GM19468 (cell line): ENCODE data around the gene FAM120C.

Experiments used
- ATAC-seq: cut with Tn5 transposase; IDR thresholded peaks from one replicate; pipeline ENCODE4 v1.9.1; 2021; ENCODE audit warnings: mild to moderate bottlenecking, moderate library complexity, moderate number of reproducible peaks; ENCODE audit not compliant: unreplicated experiment; ENCODE audit errors: extremely low read depth

Gene FAM120C, protein sequence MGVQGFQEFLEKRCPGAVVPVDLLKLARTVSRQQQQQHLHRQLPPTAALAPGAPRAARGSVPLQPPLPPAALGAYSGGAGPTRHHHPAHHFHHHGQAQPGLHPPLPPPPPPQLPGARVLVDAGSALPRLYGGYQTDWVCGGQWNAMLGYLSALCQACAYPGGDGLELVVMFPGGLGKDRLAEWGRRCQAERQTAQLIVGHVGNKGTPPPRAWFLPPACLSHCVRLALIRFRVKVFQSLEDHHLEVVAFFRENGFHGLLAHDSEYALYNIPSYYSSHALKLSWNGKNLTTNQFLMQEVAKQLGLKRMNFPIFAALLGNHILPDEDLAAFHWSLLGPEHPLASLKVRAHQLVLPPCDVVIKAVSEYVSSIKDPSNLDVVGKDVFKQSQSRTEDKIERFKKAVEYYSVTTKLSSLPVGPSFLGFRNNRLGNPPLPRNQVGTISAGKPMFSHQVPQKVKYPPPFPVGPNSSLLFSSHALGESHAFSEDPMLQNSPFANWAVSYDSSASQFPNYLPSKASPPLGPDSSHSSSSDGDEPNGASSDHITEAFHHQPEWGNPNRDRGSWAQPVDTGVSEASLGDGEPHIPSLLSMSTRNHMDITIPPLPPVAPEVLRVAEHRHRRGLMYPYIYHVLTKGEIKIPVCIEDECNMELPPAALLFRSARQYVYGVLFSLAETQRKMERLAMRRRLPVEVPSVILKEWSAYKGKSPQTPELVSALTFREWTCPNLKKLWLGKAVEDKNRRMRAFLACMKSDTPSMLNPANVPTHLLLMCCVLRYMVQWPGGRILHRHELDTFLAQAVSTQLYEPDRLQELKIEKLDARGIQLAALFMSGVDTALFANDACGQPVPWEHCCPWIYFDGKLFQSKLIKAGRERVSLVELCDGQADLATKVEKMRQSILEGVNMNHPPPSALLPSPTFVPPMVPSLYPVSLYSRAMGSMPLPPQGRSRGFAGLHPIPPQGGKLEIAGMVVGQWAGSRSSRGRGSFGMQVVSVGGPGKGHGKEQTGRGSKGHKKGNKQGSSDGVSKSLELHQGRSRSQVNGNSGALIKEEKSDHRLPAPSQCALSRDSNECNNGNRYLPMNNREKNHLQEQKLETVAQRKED

DNA sequence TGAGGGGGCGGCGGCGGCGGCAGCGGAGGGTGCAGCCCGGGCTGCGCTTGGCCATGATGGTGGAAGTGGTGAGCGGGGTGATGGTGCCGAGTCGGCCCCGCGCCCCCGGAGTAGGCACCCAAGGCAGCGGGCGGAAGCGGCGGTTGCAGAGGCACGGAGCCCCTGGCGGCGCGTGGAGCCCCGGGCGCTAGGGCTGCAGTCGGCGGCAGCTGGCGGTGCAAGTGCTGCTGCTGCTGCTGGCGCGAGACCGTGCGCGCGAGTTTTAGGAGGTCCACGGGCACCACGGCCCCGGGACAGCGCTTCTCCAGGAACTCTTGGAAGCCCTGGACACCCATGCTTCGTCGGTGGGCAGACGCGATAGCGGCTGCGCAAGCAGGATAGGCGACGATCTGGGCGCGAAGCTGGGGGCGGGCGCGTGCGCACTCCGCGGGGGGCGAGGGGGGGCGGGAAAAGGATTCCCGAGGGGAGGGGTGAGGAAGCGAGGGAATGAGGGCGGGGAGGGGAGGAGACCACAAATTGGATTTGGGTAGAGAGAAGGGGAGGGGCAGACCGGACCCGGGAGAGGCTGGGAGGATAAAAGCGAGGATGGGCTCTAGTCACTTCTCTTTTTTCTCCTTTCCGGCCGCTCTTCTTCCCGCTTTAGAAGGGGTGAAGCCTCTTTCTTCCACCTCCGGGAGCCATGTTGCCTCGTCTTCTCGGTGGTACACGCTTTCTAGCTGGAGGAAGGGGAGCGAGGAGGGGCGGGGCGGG lies at the start of gene FAM120C:
TSS of gene FAM120C (minus strand) at position 391 of the 750 bp plus-strand sequence. CDS start at position 335, 56 bp downstream.
- no peak for ATAC-seq

DNA sequence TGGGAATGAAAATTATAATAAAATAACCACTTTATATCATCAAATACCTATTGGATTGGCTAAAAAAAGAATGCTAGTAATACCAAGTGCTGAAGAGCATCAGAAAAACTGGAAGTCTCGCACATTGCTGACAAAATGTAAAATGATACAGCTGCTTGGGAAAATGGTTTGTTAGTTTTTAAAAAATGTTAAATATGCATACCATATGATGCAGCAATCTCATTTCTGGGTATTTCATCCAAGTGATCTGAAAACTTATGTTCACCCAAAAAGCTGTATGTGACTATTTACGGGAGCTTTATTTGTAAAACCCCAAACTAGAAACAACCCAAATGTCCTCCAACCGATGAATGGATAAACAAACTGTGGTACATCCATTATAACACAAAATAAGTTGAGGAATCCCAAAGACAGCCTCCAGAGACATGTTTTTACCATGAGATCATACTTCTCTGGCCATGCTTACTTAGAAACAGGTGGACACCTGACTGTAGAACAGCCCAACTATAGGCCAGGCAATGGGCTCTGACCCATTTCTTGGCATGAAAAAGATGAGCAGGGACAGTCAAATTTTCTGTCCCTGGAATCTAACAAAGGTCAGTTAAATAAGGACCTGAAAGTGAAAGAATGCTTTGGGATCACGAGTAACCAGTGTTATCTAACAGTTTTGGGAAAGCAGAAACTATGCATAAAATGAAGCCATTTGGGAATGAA lies 47.5 kb upstream of the FAM120C start:
- no peak for ATAC-seq

DNA sequence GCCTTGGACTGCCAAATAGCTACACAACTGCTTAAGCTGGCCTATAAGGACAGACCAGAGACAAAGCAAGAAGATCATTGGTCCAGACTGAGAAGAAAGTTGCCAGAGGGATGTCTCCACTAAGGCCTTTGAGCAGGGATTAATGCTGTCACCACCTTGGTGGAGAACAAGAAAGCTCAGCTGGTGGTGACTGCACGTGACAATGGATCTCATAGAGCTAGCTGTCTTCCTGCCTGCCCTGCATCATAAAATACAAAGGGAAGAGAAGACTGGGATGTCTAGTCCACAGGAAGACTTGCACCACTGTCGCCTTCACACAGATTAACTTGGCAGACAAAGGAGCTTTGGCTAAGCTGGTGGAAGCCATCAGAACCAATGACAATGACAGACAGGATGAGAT lies 40.5 kb upstream of the FAM120C start:
- no peak for ATAC-seq

DNA sequence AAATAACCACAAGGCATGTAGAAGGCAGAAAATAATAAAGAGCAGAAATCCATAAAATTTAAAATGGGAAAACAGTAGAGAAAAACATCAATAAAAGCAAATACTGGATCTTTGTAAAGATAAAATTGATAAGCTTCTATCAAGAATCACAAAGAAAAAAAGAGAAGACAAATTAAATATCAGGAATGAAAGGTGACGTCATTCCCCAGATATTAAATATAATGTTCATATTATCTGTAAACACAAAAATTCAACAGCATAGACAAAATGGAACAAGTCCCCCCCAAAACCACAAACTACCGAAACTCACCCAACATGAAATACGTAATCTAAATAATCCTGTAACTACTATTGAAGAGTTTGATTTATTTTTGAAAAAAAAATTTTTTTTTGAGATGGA lies 30.5 kb upstream of the FAM120C start:
- no peak for ATAC-seq

DNA sequence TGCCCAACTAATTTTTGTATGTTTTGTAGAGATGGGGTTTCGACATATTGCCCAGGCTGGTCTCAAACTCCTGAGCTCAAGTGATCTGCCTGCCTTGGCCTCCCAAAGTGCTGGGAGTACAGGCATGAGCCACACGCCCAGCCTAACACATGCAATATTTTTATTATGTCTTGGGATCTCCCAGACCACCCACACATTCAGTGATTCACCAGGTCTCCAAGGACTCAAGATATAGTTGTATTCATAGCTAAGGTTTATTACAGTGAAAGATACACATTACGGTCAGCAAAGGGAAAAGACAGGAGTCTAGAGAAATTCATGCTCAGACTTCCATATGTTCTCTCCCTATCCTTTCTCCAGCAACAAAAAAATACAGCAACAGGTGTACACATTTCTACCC lies 25.5 kb upstream of the FAM120C start:
- ATAC-seq, result no peak

DNA sequence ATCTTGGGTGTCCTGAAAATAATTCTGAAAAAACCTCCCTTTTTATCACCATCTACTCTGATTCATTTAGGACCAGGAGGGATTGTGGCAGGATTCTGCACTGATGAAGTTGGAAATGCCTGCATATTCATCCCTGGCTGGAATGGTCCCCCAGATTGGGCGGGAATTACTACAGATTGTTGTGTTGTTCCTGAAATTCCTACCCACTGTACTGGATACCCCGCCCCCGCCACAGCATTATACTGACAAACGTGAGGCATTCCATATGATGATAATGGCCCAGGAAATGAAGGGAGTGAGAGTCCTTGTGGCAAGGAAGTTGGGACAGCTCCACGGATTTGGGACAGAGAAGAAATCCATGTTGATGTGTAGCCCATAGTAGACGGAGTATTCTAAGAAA lies 15.2 kb upstream of the FAM120C start:
- ATAC-seq, result no peak

DNA sequence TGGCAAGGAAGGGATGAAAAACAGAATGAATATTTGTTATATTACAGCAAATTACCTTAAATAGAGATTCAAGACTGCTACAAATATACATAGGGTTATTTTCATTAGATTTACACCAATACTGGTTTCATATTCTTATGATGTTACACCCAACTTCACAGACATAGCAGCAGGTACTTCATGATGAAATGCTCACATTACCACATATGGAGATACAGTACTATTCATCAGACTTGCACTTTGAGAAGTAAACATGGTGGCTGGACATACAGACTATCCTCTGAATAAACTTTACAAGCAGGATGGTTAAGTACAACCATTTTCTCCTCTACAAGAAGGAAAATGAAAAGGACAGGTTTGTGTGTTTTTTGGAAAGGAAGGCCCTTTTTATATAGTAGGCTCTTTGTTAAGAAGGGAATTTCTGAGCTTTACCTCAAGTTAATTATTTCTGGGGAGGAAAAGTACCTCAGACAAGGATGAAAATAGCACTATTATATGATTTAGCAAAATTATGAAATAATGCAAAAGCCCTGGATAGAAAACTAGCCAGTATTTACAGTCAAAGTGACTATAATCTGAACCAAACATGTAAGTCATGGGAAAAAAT lies 12.0 kb upstream of the FAM120C start:
- no peak for ATAC-seq

DNA sequence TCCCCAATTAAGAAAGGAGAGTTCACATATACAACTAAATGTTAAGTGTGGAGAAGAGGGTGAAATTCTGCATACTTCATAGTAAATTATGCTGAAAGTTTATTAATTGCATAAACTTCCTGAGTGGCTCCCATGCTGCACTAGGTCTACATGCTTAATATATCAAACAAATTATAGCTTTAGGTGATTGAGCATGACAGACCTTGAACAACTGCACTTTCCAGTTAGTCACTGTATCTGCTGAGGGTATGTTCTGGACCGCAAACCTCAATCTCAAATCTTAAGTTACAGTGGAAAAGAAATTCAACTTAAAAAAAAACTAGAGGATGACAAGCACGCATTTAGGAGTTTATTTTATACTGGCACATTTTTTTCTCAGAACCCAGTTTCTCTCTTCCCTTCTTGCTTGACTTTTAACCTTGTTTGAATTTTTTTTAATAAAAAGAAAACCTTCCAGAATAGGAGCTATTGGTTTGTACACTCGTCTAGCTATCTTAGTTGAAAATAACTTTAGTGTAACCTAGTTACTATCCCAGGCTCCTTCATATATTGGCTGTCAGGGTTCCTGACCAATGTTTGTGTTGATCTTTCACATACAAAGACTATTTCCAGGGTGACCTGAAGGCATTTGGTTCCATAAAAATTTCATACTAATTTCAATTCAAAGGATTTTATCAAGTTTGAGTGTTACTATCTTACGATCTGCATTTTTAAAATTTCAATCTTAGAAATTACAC lies 10.2 kb upstream of the FAM120C start:
- no peak for ATAC-seq

DNA sequence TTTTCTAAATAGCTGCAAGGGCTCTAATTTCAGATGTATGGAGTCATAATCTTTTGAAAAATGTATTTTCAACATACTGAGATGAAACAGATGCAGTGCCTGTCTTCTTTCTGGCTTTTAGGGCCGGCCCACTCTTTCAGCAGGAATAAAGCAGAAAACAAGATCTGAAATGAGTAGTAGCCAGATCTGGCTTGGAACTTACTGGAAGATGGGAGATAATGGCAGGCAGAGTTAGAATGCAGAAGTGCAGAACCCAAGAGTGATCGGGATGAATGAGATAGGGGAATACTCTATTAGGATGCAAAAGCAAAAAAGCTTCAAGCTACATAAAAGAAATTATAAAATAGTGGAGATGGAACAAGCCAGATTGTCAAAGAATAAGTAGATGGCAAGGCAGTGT lies 1.4 kb upstream of the FAM120C start:
- no peak for ATAC-seq

DNA sequence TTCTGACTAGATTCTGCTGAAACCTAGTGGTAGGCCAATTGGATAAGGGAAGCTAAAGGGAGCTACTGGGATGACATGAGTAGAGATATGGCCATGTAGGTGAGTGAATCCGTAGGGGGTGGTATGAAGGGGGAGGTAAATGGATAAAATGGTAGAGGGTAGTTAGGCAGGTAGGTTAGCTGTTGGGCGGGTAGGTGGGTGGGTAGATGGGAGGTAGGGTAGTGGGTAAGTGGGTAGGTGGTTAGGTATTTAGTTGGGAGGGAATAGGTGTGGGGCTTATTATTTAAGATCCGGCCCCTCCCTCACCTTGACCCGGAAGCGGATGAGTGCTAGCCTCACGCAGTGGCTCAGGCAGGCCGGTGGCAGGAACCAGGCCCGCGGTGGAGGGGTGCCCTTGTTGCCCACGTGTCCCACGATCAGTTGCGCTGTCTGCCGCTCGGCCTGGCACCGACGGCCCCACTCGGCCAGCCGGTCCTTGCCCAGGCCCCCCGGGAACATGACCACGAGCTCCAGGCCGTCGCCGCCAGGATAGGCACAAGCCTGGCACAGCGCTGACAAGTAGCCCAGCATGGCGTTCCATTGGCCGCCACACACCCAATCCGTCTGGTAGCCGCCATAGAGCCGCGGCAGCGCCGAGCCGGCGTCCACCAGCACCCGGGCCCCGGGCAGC lies 725 bp downstream of the FAM120C start:
- ATAC-seq, result peak; percentile 40

DNA sequence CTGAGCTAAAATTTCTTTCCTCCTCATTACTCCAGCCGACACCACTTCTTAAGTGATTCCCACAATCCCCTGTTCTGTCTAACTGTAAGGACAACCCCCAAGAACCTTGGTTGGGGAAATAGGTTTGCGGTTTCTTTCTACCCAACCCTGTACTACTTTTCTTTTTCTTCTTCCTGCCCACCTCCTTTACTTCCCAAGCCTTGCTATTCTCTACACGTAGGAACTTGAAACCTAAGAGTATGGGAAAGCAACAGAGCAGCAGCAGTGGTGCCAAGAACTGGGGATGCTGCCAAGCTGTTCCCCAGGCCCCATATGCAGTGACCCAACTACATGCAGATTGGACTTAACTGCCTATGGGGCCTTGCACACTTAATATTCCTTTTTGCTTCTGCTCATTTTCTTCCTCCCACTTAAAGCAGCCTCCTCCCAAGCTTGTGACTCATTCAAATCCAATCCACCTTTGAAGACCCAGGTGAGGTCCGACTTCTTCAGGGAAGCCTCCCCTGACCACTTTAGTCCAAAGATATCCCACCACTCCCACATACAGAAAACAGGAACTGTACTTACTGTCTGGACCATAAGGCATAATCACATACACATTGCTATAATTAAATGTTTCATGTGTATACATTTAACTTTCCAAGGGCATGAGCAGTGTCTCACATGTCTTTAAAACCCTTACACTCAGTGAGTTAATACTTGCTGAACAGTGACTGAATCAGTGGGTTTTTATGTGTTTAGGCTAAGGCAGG lies 1.7 kb downstream of the FAM120C start:
- no peak for ATAC-seq

DNA sequence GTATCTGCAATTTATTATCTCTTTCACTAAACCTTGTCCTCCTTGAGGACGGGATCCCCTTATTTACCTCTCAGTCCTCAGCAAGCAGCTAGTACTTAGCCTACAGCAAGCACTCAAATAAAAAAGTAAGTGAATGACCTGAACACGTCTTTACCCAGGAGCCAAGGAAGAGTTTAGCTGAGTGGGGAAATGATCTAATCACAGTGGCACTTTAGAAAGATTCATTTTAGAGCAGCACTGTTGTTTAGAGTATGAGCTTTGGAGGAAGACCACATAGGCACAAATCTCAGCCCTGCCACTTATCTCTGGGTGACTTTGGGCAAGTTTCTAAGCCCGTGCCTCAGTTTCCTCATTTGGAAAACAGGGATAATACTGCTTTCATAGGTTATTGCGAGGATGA lies 2.7 kb downstream of the FAM120C start:
- ATAC-seq, result no peak

DNA sequence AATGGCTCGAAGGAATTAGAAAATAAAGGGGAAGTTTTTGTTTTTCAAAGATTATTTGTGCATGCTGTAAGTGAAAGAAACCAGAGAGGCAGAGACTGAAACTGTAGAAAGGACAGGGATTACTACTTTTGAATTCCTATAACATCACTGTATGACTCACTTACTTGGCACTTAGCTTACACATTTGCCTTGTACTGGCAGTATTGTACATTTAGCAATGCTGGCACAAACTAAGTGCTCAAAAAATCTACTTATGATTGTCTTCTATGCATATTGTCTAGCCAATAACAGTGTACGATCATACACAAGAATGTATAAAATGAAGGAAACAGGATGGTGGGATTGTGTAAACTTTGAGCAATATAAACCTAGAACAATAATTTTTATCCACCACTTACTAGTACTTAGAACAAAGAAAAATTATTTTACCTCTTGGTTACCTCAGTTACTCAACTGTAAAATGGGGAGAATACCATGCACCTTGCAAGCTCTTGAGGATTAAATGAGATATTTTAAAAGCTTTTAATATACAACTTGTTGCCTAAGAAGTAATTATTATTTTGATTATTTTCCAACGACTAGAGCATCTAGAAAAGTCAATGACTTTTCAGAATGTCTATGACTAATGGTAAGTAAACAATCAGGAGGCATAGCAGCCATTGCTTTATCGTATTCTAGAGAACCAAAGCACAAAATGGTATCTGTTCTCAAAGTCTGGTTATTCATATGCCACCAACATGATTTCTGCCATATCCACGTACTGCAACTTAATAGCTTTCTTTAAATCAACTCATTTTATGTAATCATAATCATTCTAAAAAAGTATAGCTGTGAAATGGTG lies 4.7 kb downstream of the FAM120C start:
- ATAC-seq, result no peak

DNA sequence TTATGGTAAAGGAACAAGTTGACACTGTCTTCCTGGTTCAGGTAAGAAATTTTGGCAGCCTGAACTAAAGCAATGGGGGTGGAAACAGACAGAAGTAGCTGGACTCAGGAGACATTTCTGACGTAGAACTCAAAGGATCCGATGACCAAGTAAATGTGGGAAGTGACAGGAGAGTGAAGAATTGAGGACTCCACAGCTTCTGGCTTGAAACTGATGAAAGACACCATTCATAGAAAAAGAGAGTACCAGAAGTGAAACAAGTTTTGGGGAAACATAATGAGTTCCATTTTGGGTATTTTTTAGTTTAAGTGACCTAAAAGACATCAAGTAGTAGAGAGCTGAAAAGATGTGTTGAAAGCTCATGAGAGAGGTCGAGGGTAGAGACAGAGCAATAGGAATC lies 5.7 kb downstream of the FAM120C start:
- ATAC-seq, result no peak

DNA sequence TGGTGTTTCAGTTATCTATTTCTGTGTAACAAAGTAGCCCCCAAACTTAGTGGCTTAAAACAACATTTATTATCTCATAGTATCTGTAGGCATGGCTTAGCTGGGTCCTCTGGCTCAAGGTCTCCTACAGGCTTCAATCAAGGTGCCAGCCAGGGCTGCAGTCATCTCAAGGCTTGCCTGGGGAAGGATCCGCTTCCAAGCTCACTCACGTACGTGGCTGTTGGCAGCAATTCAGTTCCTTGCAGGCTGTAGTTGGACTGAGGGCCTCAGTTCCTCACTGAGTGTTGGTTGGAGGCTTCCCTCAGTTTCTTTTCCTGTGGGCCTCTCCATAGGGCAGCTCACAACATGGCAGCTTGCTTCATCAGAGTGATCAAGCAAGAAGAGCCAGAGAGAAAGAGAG lies 9.3 kb downstream of the FAM120C start:
- no peak for ATAC-seq

DNA sequence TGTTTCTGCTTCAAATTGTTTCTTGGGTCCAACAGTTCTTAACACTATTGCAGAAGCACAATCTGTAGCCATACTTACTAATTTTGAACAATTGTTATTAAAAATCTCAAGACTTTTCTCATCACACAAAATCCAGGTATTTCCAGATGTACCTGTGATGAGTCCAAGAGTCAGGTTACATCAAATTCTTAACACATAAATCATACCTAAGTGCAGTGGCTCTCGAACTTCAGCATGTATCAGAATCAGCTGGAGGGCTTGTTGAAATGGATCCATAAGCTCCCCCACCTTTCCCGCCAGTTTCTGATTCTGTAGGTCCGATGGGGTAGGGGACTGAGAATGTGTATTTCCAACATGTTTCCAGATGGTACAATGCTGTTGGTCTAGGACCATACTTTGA lies 10.6 kb downstream of the FAM120C start:
- ATAC-seq, result no peak
